CD4-positive, alpha-beta T cell treated with Interleukin-12 subunit alpha and Interleukin-12 subunit beta, for 1 hour (primary cell): ENCODE measurements around the gene NIT1.
A peak's percentile ranks its signal among the peaks of the same experiment; 100 is the strongest.

Experiments used
- DNase-seq: peaks from one replicate; pipeline ENCODE4 v3.0.0-alpha.2; 2020

The NIT1 gene

GRCh38 chr1:161158316-161159010, 40.6 kb downstream of the NIT1 start:
- DNase-seq = no peak

DNA sequence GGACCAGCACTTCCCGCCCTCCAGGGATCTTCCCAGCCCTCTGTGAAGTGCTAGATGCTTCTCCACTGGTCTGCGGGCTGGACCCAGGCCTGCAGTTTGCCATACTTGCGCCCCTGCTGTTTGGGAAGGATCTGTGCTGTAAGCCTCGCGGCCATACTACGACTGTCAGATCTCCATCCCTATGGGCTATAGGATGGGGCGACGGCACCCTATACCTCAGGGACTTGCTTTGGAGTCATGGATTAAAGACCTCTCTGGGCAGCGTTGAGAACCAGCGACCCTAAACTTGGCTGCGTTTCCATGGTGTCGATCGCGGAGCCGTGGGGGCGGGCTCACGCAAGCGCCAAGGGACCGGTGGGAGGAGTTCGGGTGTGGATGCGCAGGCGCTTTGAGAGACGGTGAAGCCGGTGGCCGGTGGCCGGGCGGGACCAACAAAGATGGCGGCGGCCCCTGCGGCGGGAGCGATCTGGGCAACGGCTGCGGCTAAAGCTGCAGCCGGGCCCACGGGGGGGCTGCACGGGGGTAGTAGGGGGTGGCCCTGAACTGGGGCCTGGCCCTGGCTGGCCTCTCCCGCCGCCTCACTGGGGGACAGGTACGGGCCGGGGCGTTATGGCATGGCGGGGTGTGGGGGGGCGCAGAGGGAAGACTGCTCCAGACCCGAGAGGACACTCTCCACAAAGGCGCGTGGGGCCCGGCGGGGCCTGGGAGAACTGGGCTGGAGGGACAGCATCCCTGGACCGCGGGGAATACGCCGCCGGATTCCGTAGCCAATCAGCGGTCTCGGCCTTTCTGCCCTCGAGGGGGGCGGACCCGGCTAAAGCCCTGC, 41.4 kb downstream of the NIT1 start, which contains the start of gene USP21:
Gene USP21, plus strand, starts transcription at position 414 of the 826 bp plus-strand sequence. CDS start 1,141 bp downstream, outside the sequence.
- peak; percentile 94 for DNase-seq

DNA sequence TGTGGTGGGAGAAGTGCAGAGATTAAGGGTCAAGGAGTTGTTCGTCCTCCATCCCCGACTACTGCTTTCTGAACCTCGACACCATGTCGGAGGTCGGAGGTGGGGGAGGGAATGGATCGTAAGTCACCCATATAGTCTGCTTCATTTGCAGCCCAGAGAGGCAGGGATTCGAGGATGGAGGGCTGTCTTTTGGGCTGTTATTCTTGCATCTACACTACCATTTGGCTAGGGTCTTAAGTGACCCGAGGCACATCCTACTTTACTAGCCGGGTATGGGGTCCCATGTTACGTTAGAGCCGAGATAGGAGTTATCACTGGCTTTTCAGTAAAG, 42.0 kb downstream of the NIT1 start:
- no peak for DNase-seq

DNA sequence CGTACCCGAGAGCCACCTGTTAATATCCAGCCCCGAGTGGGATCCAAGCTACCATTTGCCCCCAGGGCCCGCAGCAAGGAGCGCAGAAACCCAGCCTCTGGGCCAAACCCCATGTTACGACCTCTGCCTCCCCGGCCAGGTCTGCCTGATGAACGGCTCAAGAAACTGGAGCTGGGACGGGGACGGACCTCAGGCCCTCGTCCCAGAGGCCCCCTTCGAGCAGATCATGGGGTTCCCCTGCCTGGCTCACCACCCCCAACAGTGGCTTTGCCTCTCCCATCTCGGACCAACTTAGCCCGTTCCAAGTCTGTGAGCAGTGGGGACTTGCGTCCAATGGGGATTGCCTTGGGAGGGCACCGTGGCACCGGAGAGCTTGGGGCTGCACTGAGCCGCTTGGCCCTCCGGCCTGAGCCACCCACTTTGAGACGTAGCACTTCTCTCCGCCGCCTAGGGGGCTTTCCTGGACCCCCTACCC, 42.8 kb downstream of the NIT1 start:
- no peak for DNase-seq

DNA sequence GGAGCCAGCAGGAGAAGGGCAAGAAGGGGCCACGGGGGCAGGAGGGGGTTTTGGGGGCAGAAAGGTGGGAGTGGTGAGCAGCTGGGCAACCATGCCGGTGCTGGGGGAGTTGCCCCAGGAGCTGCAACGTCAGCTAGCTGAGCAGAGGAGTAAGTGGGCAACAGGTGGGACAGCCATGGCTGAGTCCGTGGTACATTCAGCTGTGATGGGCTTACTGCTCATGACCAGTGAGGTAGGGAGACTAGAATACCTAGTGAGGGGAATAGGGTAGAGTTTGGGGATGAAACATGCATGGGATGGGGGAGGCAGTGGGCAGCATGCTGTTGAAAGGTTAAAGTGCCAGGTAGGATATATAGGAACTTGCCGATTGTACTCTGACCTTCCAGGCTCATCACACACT, 43.7 kb downstream of the NIT1 start:
- DNase-seq = no peak

DNA sequence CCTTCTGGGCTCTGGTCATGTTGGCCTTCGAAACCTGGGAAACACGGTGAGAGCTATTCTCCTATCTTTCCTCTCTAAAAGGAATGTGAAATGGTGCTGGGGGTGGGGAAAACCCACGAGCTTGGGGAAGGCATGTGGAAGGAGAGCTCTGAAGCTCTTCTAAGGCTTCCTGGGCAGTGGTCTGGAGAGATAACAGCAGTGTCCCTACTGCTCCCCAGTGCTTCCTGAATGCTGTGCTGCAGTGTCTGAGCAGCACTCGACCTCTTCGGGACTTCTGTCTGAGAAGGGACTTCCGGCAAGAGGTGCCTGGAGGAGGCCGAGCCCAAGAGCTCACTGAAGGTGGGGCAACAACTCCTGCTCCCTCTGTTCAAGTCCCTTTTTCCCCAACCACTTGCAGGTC, 44.1 kb downstream of the NIT1 start:
- no peak for DNase-seq

GRCh38 chr1:161162806-161163205, 44.9 kb downstream of the NIT1 start:
- DNase-seq = no peak

DNA sequence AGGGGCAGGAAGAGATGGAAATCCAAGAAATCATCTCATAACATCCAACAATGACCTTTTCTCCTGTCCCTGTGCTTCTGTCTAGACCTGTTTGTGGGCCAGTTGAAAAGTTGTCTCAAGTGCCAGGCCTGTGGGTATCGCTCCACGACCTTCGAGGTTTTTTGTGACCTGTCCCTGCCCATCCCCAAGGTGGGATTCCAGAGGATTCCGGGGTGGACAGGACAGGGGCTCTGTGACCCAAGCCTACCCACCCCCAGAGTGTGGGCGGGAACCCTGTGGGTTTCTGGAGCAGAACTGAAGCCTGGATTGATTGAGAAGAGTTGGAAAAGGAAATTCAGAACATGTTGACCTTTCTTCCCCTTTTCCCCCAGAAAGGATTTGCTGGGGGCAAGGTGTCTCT, 45.9 kb downstream of the NIT1 start:
- DNase-seq = no peak

GRCh38 chr1:161164901-161165610, 47.2 kb downstream of the NIT1 start:
- no peak for DNase-seq

DNA sequence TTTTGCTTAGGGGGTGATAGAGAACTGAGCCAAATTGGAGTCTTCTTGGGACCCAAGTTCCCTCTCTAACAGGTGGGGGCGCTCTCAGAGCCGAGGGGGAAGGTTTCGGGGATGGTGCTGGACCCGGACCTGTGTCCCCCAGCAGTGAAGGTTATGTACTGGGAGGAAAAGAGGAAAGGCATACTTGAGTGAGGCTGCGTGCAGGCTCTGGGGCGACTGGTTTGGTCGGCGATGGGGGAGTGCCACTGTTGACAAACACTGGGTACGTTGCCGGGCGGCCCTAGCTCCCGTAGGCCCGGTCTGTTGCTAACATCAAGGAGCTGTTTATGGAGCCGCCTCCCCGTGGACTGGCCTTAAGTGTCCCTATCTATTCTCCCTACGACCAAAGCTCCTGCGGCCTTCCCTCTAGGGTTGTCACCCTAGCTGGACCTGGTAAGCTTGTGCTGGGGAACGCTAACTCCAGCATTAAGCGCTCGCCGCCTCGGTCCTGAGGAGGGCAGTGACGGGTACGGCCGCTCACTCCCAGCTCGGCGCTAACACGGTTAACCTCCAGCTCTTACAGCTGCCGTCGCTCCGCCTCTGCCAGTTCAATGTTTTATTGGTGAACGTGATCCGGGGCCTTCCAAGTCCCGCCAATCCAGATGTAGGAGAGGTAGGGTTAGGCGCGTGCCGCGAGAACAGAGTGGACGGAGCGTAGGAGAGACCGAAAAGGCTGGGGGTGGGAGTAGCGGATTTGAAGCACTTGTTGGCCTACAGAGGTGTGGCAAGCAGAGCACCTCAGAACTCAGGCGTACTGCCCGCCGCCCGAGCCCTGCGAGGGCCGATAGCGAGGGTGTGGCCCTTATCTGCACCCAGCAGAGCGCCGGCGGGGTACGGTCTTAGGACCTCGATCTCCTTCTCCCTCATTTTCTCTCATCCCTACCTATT, 48.1 kb downstream of the NIT1 start, which contains the start of gene PPOX:
Gene PPOX, plus strand, starts transcription at position 685 of the 927 bp plus-strand sequence. CDS start 422 bp downstream, outside the sequence.
- peak; percentile 95 for DNase-seq

DNA sequence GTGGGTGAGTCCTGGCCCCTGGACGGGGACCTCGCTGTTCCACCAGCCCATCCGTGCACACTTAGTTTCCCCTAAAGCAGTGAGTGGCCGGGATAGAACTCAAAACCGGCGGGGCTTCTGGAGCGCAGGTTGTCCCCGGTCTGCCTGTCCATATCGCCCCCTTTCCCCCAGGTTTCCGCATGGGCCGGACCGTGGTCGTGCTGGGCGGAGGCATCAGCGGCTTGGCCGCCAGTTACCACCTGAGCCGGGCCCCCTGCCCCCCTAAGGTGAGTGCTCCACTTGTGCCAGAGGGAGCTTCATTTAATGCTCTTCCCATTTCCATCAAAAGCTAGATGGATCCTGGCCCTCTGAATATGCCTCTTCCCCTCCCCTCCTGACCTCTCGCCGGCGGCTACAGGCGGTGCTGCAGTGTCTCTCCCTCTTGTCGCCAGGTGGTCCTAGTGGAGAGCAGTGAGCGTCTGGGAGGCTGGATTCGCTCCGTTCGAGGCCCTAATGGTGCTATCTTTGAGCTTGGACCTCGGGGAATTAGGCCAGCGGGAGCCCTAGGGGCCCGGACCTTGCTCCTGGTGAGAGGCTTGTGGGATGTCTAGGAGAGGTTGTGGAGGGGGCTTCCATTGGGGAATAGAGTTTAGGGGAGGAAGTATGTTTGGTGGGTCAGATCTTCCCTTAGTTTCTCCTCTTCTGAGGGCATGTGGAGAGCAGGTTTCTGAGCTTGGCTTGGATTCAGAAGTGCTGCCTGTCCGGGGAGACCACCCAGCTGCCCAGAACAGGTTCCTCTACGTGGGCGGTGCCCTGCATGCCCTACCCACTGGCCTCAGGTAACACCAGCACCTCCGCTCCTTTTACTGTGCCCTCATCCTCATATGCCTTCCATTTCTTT, 49.0 kb downstream of the NIT1 start:
- no peak for DNase-seq

GRCh38 chr1:161168906-161169305, 51.0 kb downstream of the NIT1 start:
- DNase-seq = no peak
